ENCODE measurements around the gene TASL.
"Not testable (repeated sequence)": the region's sequence is repeated elsewhere in the genome, so short reads cannot be mapped to it uniquely, and the experiment has no call there.

TASL gene

GRCh38 chrX:30577362-30577991, at the start of gene TASL:
Gene TASL, minus strand, starts transcription at chrX:30577766. Its CDS starts 17,411 bp downstream, at chrX:30560355.
- DNase-seq, result peak; percentile 75

- DNase-seq, result no peak
Observed at GRCh38 chrX:30626402-30626801, 48.8 kb upstream of the TASL start.

- no peak for DNase-seq
Observed at GRCh38 chrX:30622361-30622760, 44.8 kb upstream of the TASL start.

- peak; percentile 56 for DNase-seq
Observed at GRCh38 chrX:30620980-30621618, 43.5 kb upstream of the TASL start.

GRCh38 chrX:30620125-30620524, 42.6 kb upstream of the TASL start:
- DNase-seq, result no peak

- DNase-seq, result no peak
Observed at GRCh38 chrX:30618160-30618765, 40.7 kb upstream of the TASL start.

- DNase-seq, result no peak
Observed at GRCh38 chrX:30615229-30615628, 37.7 kb upstream of the TASL start.

- DNase-seq, result no peak
Observed at GRCh38 chrX:30613721-30614120, 36.2 kb upstream of the TASL start.

GRCh38 chrX:30612250-30612655, 34.7 kb upstream of the TASL start:
- no peak for DNase-seq

GRCh38 chrX:30610026-30610425, 32.5 kb upstream of the TASL start:
- DNase-seq, result no peak

- no peak for DNase-seq
Observed at GRCh38 chrX:30607155-30607554, 29.6 kb upstream of the TASL start.

- not testable (repeated sequence) for DNase-seq
Observed at GRCh38 chrX:30600269-30601176, 23.0 kb upstream of the TASL start.

GRCh38 chrX:30597216-30598012, 19.8 kb upstream of the TASL start:
- no peak for DNase-seq

GRCh38 chrX:30593440-30594200, 16.1 kb upstream of the TASL start:
- DNase-seq, result peak; percentile 38

GRCh38 chrX:30592831-30593230, 15.3 kb upstream of the TASL start:
- DNase-seq, result no peak

GRCh38 chrX:30590368-30590767, 12.8 kb upstream of the TASL start:
- DNase-seq, result no peak

GRCh38 chrX:30589146-30589888, 11.8 kb upstream of the TASL start:
- no peak for DNase-seq

- DNase-seq, result no peak
Observed at GRCh38 chrX:30586516-30586915, 8.9 kb upstream of the TASL start.

GRCh38 chrX:30582664-30583063, 5.1 kb upstream of the TASL start:
- no peak for DNase-seq

- no peak for DNase-seq
Observed at GRCh38 chrX:30580641-30581040, 3.1 kb upstream of the TASL start.

- no peak for DNase-seq
Observed at GRCh38 chrX:30576881-30577280, 685 bp downstream of the TASL start.

All from CD4-positive, alpha-beta T cell treated with Interleukin-15 for 1 hour (primary cell).